ENCODE measurements around the gene GIMAP2. TPM values are rescaled to one million over a fixed set of nuclear protein-coding genes. Genes with fewer than 3 reads are reported as not detected.

GIMAP2 gene
- total and polyA plus RNA-seq, 4 donors, result 5.9 to 14.3 (median 10.0) TPM

GRCh38 chr7:150715738-150716137, 30.2 kb downstream of the GIMAP2 start:
- H3K36me3 ChIP-seq (ENCODE audit: control insufficient read depth, insufficient read depth, low read length), result peaks cover 5% of the 10 kb centered on the region
- no peak overlapping the region for H3K27ac ChIP-seq (ENCODE audit: low read depth, low read length)
- no peaks in the 10 kb centered on the region for H3K4me1 ChIP-seq (ENCODE audit: control insufficient read depth, insufficient read depth, low read length)
- DNase-seq (ENCODE audit: low read depth in 4 of 6, low spot score in 6 of 6), result no peak
- no peak overlapping the region for H3K4me3 ChIP-seq (ENCODE audit: low read depth, low read length)
- WGBS (ENCODE audit: insufficient coverage), result no CpG with 5 or more reads among the region's 4 CpGs
- no peaks in the 10 kb centered on the region for H3K27me3 ChIP-seq (ENCODE audit: control insufficient read depth, insufficient read depth, low read length)
- H3K9me3 ChIP-seq (ENCODE audit: control insufficient read depth, insufficient read depth, low read length), result peaks cover 2% of the 10 kb centered on the region

- Histone ChIP-seq H3K4me1 (ENCODE audit: control insufficient read depth, insufficient read depth, low read length) (no peaks in the 10 kb centered on the region), H3K4me3 (ENCODE audit: low read depth, low read length) (peak within 1 kb of the TSS; percentile 19), H3K27me3 (ENCODE audit: control insufficient read depth, insufficient read depth, low read length) (no peaks in the 10 kb centered on the region), H3K36me3 (ENCODE audit: control insufficient read depth, insufficient read depth, low read length) (peaks cover 5% of the 10 kb centered on the region), H3K27ac (ENCODE audit: low read depth, low read length) (peak within 1 kb of the TSS; percentile 16), H3K9me3 (ENCODE audit: control insufficient read depth, insufficient read depth, low read length) (peaks cover 2% of the 10 kb centered on the region)
- 64% methylated on average over 4 of the region's 5 CpGs for WGBS (ENCODE audit: insufficient coverage)
- no peak for DNase-seq (ENCODE audit: low read depth in 4 of 6, low spot score in 6 of 6)
Measured at GRCh38 chr7:150716368-150716767, 30.9 kb downstream of the GIMAP2 start, which contains the start of gene GIMAP1. Gene GIMAP1, plus strand, starts transcription at chr7:150716613. Its CDS starts 2,435 bp downstream, at chr7:150719048.

- Histone ChIP-seq H3K36me3 (ENCODE audit: control insufficient read depth, insufficient read depth, low read length) (peaks cover 5% of the 10 kb centered on the region), H3K9me3 (ENCODE audit: control insufficient read depth, insufficient read depth, low read length) (peaks cover 2% of the 10 kb centered on the region), H3K4me3 (ENCODE audit: low read depth, low read length) (peak overlapping the region; percentile 19), H3K27ac (ENCODE audit: low read depth, low read length) (peak overlapping the region; percentile 16), H3K27me3 (ENCODE audit: control insufficient read depth, insufficient read depth, low read length) (no peaks in the 10 kb centered on the region), H3K4me1 (ENCODE audit: control insufficient read depth, insufficient read depth, low read length) (peaks cover 3% of the 10 kb centered on the region)
- 86% methylated on average over 3 of the region's 4 CpGs for WGBS (ENCODE audit: insufficient coverage)
- no peak for DNase-seq (ENCODE audit: low read depth in 4 of 6, low spot score in 6 of 6)
Measured at GRCh38 chr7:150716939-150717338, 31.4 kb downstream of the GIMAP2 start.

GRCh38 chr7:150717814-150718420, 32.4 kb downstream of the GIMAP2 start:
- Histone ChIP-seq H3K36me3 (ENCODE audit: control insufficient read depth, insufficient read depth, low read length) (peaks cover 5% of the 10 kb centered on the region), H3K27me3 (ENCODE audit: control insufficient read depth, insufficient read depth, low read length) (no peaks in the 10 kb centered on the region), H3K4me1 (ENCODE audit: control insufficient read depth, insufficient read depth, low read length) (peaks cover 10% of the 10 kb centered on the region), H3K4me3 (ENCODE audit: low read depth, low read length) (no peak overlapping the region), H3K9me3 (ENCODE audit: control insufficient read depth, insufficient read depth, low read length) (peaks cover 2% of the 10 kb centered on the region), H3K27ac (ENCODE audit: low read depth, low read length) (no peak overlapping the region)
- 66% methylated on average over 3 of the region's 4 CpGs for WGBS (ENCODE audit: insufficient coverage)
- DNase-seq (ENCODE audit: low read depth in 4 of 6, low spot score in 6 of 6), result no peak

GRCh38 chr7:150719436-150719835, 33.9 kb downstream of the GIMAP2 start:
- H3K4me3 ChIP-seq (ENCODE audit: low read depth, low read length), result no peak overlapping the region
- H3K4me1 ChIP-seq (ENCODE audit: control insufficient read depth, insufficient read depth, low read length), result peaks cover 10% of the 10 kb centered on the region
- H3K36me3 ChIP-seq (ENCODE audit: control insufficient read depth, insufficient read depth, low read length), result peaks cover 5% of the 10 kb centered on the region
- no peaks in the 10 kb centered on the region for H3K27me3 ChIP-seq (ENCODE audit: control insufficient read depth, insufficient read depth, low read length)
- no peak overlapping the region for H3K27ac ChIP-seq (ENCODE audit: low read depth, low read length)
- no peaks in the 10 kb centered on the region for H3K9me3 ChIP-seq (ENCODE audit: control insufficient read depth, insufficient read depth, low read length)
- WGBS (ENCODE audit: insufficient coverage), result no CpG with 5 or more reads among the region's 4 CpGs
- no peak for DNase-seq (ENCODE audit: low read depth in 4 of 6, low spot score in 6 of 6)

GRCh38 chr7:150719960-150720891, 34.7 kb downstream of the GIMAP2 start:
- Histone ChIP-seq H3K9me3 (ENCODE audit: control insufficient read depth, insufficient read depth, low read length) (no peaks in the 10 kb centered on the region), H3K27me3 (ENCODE audit: control insufficient read depth, insufficient read depth, low read length) (no peaks in the 10 kb centered on the region), H3K4me1 (ENCODE audit: control insufficient read depth, insufficient read depth, low read length) (peaks cover 10% of the 10 kb centered on the region), H3K36me3 (ENCODE audit: control insufficient read depth, insufficient read depth, low read length) (peaks cover 5% of the 10 kb centered on the region), H3K27ac (ENCODE audit: low read depth, low read length) (no peak overlapping the region), H3K4me3 (ENCODE audit: low read depth, low read length) (no peak overlapping the region)
- DNase-seq (ENCODE audit: low read depth in 4 of 6, low spot score in 6 of 6), result no peak
- 93% methylated on average over 52 of the region's 52 CpGs for WGBS (ENCODE audit: insufficient coverage)

- 84% methylated on average over 5 of the region's 11 CpGs for WGBS (ENCODE audit: insufficient coverage)
- Histone ChIP-seq H3K9me3 (ENCODE audit: control insufficient read depth, insufficient read depth, low read length) (peaks cover 3% of the 10 kb centered on the region), H3K4me3 (ENCODE audit: low read depth, low read length) (no peak overlapping the region), H3K36me3 (ENCODE audit: control insufficient read depth, insufficient read depth, low read length) (peaks cover 5% of the 10 kb centered on the region), H3K27ac (ENCODE audit: low read depth, low read length) (peak overlapping the region; percentile 64), H3K4me1 (ENCODE audit: control insufficient read depth, insufficient read depth, low read length) (peaks cover 10% of the 10 kb centered on the region), H3K27me3 (ENCODE audit: control insufficient read depth, insufficient read depth, low read length) (no peaks in the 10 kb centered on the region)
- DNase-seq (ENCODE audit: low read depth in 4 of 6, low spot score in 6 of 6), result no peak
Measured at GRCh38 chr7:150721970-150722373, 36.5 kb downstream of the GIMAP2 start.

GRCh38 chr7:150722431-150722931, 37.0 kb downstream of the GIMAP2 start:
- peak in 5 of 6 donors; percentile 15 to 72 (median 38) for DNase-seq (ENCODE audit: low read depth in 4 of 6, low spot score in 6 of 6)

GRCh38 chr7:150723467-150723866, 38.0 kb downstream of the GIMAP2 start:
- peaks cover 3% of the 10 kb centered on the region for H3K9me3 ChIP-seq (ENCODE audit: control insufficient read depth, insufficient read depth, low read length)
- no CpG with 5 or more reads among the region's 1 CpG for WGBS (ENCODE audit: insufficient coverage)
- no peak overlapping the region for H3K4me3 ChIP-seq (ENCODE audit: low read depth, low read length)
- H3K27me3 ChIP-seq (ENCODE audit: control insufficient read depth, insufficient read depth, low read length), result no peaks in the 10 kb centered on the region
- no peak for DNase-seq (ENCODE audit: low read depth in 4 of 6, low spot score in 6 of 6)
- peaks cover 10% of the 10 kb centered on the region for H3K4me1 ChIP-seq (ENCODE audit: control insufficient read depth, insufficient read depth, low read length)
- no peak overlapping the region for H3K27ac ChIP-seq (ENCODE audit: low read depth, low read length)
- H3K36me3 ChIP-seq (ENCODE audit: control insufficient read depth, insufficient read depth, low read length), result peaks cover 5% of the 10 kb centered on the region

More at GRCh38 chr7:150722431-150722931, 37.0 kb downstream of the GIMAP2 start:
- Histone ChIP-seq H3K9me3 (ENCODE audit: control insufficient read depth, insufficient read depth, low read length) (peaks cover 3% of the 10 kb centered on the region), H3K36me3 (ENCODE audit: control insufficient read depth, insufficient read depth, low read length) (peaks cover 5% of the 10 kb centered on the region), H3K4me3 (ENCODE audit: low read depth, low read length) (no peak overlapping the region), H3K4me1 (ENCODE audit: control insufficient read depth, insufficient read depth, low read length) (peaks cover 10% of the 10 kb centered on the region), H3K27me3 (ENCODE audit: control insufficient read depth, insufficient read depth, low read length) (no peaks in the 10 kb centered on the region), H3K27ac (ENCODE audit: low read depth, low read length) (peak overlapping the region; percentile 64)
- WGBS (ENCODE audit: insufficient coverage), result 22% methylated on average over 8 of the region's 12 CpGs

Data from spinal cord (tissue), 10 donors.